ENCODE measurements around the gene BZW1. TPM values are rescaled to one million over a fixed set of nuclear protein-coding genes. Genes with fewer than 3 reads are reported as not detected.

BZW1 gene
- total and polyA plus RNA-seq, 3 donors from 2014 or later: 238 to 284 (median 267) TPM

- Histone ChIP-seq H3K9me3 (no peaks in the 10 kb centered on the region), H3K27ac (no peak overlapping the region), H3K27me3 (no peaks in the 10 kb centered on the region), H3K4me3 (no peak overlapping the region), H3K4me1 (no peaks in the 10 kb centered on the region), H3K36me3 (ENCODE audit: low read depth, missing control alignments) (no peaks in the 10 kb centered on the region)
- TF ChIP-seq, protein P1, sequence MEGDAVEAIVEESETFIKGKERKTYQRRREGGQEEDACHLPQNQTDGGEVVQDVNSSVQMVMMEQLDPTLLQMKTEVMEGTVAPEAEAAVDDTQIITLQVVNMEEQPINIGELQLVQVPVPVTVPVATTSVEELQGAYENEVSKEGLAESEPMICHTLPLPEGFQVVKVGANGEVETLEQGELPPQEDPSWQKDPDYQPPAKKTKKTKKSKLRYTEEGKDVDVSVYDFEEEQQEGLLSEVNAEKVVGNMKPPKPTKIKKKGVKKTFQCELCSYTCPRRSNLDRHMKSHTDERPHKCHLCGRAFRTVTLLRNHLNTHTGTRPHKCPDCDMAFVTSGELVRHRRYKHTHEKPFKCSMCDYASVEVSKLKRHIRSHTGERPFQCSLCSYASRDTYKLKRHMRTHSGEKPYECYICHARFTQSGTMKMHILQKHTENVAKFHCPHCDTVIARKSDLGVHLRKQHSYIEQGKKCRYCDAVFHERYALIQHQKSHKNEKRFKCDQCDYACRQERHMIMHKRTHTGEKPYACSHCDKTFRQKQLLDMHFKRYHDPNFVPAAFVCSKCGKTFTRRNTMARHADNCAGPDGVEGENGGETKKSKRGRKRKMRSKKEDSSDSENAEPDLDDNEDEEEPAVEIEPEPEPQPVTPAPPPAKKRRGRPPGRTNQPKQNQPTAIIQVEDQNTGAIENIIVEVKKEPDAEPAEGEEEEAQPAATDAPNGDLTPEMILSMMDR (IDR thresholded peaks at IDR 0.05): no peak
- no peak for TF ChIP-seq POLR2A (IDR thresholded peaks at IDR 0.05)
- intact Hi-C loops (cut with DNase I; ENCODE audit: low total_unique reads): no loop called here
- no peak for DNase-seq
These were observed 35.6 kb downstream of the BZW1 start for GRCh38 chr2:200847269-200847668.

- H3K36me3 ChIP-seq (ENCODE audit: low read depth, missing control alignments): no peaks in the 10 kb centered on the region
- no peak for DNase-seq
- WGBS, 2 donors: 92% methylated on average over 4 of the region's 4 CpGs
- no peak for TF ChIP-seq POLR2A (IDR thresholded peaks at IDR 0.05)
- TF ChIP-seq, protein P1 (IDR thresholded peaks at IDR 0.05): no peak
- no peak overlapping the region for H3K27ac ChIP-seq
- no peaks in the 10 kb centered on the region for H3K4me1 ChIP-seq
- H3K27me3 ChIP-seq: no peaks in the 10 kb centered on the region
- H3K4me3 ChIP-seq: no peak overlapping the region
- H3K9me3 ChIP-seq: no peaks in the 10 kb centered on the region
- intact Hi-C loops (cut with DNase I; ENCODE audit: low total_unique reads): no loop called here
These were observed 36.2 kb downstream of the BZW1 start for GRCh38 chr2:200847939-200848338.

DNA sequence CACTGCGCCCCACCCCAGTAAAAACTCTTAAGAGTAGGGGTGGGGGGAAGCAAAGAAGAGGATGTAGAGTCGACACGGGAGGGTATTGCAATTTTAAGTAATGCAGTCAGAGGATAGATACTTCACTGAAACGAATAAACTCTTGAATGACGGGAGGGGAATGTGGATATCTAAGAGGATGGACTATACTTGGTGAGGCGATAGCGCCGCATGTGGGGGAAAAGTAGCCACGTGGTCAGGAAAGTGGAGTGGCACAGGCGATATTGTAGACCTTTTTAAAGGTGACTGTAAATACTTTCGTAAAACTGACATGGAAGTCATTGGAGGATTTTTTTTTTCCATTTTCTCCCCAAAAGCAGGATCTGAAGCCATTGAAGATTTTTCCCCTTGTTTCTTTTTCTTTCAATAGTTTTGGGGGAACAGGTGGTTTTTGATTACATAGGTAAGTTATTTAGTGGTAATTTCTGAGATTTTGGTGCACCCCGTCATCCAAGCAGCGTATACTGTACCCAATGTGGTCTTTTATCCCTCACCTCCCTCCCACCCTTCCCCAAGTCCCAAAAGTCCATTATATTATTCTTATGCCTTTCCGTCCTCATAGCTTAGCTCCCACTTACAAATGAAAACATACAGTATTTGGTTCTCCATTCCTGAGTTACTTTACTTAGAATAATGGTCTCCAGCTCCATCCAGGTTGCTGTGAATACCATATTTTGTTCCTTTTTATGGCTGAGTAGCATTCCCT is 39.0 kb downstream of the BZW1 start:
- Histone ChIP-seq H3K27ac (no peak overlapping the region), H3K4me3 (no peak overlapping the region), H3K9me3 (no peaks in the 10 kb centered on the region), H3K27me3 (no peaks in the 10 kb centered on the region), H3K36me3 (ENCODE audit: low read depth, missing control alignments) (no peaks in the 10 kb centered on the region), H3K4me1 (no peaks in the 10 kb centered on the region)
- no peak for DNase-seq
- WGBS, 2 donors: 79 to 81% methylated on average over 14 of the region's 14 CpGs
- intact Hi-C loops (cut with DNase I; ENCODE audit: low total_unique reads): no loop called here
- TF ChIP-seq, protein P1 (IDR thresholded peaks at IDR 0.05): no peak
- no peak for TF ChIP-seq POLR2A (IDR thresholded peaks at IDR 0.05)

DNA sequence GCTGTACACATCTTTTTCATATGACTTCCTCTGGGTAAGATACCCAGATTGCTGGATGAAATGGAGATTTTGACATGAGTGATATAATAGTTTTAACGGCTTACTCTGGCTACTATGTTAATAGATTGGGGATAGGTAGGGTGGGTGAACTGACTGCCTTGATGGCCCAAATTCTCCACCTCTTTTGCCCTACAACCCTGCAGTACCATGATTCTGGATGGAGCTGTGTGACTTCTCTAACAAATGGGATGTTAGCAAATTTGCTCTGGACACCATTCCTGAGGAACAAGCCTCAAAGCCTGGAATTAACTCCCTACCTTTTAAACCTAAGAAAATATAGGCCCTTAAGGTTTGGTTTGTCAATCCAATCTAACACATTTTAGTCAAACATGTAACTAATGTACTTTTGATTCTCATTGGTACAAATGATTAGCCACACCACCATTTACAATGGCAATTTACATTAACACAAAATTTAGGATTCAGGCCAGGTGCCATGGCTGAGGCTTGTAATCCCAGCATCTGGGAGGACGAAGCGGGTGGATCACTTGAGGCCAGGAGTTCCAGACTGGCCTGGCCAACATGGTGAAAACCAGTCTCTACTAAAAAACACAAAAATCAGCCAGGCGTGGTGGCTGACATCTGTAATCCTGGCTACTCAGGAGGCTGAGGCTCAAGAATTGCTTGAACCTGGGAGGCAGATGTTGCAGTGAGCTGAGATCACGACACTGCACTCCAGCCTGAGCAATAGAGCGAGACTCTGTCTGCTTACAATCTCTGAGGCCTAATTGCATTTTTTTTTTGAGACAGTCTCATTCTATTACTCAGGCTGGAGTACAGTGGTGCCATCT is 39.9 kb downstream of the BZW1 start:
- H3K36me3 ChIP-seq (ENCODE audit: low read depth, missing control alignments): no peaks in the 10 kb centered on the region
- no peaks in the 10 kb centered on the region for H3K27me3 ChIP-seq
- WGBS, 2 donors: 90 to 91% methylated on average over 6 of the region's 6 CpGs
- TF ChIP-seq, protein P1 (IDR thresholded peaks at IDR 0.05): no peak
- no peak for TF ChIP-seq POLR2A (IDR thresholded peaks at IDR 0.05)
- no peaks in the 10 kb centered on the region for H3K9me3 ChIP-seq
- H3K4me3 ChIP-seq: no peak overlapping the region
- DNase-seq: no peak
- intact Hi-C loops (cut with DNase I; ENCODE audit: low total_unique reads): no loop called here
- no peaks in the 10 kb centered on the region for H3K4me1 ChIP-seq
- H3K27ac ChIP-seq: no peak overlapping the region
